Heart left ventricle (tissue), 13 donors: ENCODE data around the gene CNOT1.

Experiments used
- CTCF ChIP-seq, 12 donors: fragments of 200-600 bp; sonication (generic) in 4 of 12; IDR thresholded peaks; one replicate each; pipeline versions ENCODE4 v1.5.0 to v1.8.0; 2018 to 2022; ENCODE audit warnings: antibody characterized with exemption in 12 of 12, mild to moderate bottlenecking in 5 of 12
- POLR2A ChIP-seq, 2 donors: fragments of 450-650 bp; IDR thresholded peaks; one replicate each; pipeline ENCODE4 v1.6.1; 2017; ENCODE audit warnings: antibody characterized with exemption in 2 of 2, mild to moderate bottlenecking in 2 of 2, moderate library complexity in 2 of 2
- donor health status: ischemic (EF 13 %, LVEDD 7.1; RV severe dilation, severe dysfunction).
- donor health status: DM: no; HTN: yes; CAD: no.
- donor health status: DM: no; HTN: no; CAD: no.
- donor health status: ischemic (EF 25% LVEDD 6.9; RV normal size, moderate dysfunction).
- donor health status: ischemic (EF 25% LVEDD 5.7; RV mildly dilated, moderate dysfunction).
- donor health status: ischemic (EF 35%, LVEDD 5.7; RV mildly dilated, moderate dysfunction).
- donor health status: nonischemic (EF 11% LVEDD 7.7; RV severe dilation, severe dysfunction).
- donor health status: DM: yes; HTN: yes; CAD: no.
- donor health status: PGD.
- donor health status: ischemic (EF 29% LVEDD 5.4; RV normal size, mild dysfunction).
- donor health status: nonischemic (EF 23%, LVEDD 6.1; RV moderate dilation, normal function).

- no peak for TF ChIP-seq CTCF (IDR thresholded peaks at IDR 0.05)
- no peak for TF ChIP-seq POLR2A (IDR thresholded peaks at IDR 0.05)
Measured at GRCh38 chr16:58589326-58589905, 40.2 kb downstream of the CNOT1 start.
